K562 (cell line): Measurements from ENCODE around the gene PODNL1. TPM values are rescaled to one million over a fixed set of nuclear protein-coding genes. Genes with fewer than 3 reads are reported as not detected.

Experiments used
- ATAC-seq: fragments of 200-7000 bp; cut with Tn5 transposase; 3 replicates; pipeline ENCODE4 v1.9.1; 2020; ENCODE audit warnings: moderate library complexity
- BruUV-seq: library from RNA; stranded (reverse); fragments of 400-500 nt; replicated peaks from 2 replicates; lab custom pipeline; 2021; lab: Mats Ljungman, UMichigan
- CTCF ChIA-PET: fragments of 300-600 bp; formaldehyde crosslinking; extraction: SDS; loops from one replicate; lab custom pipeline; 2021; ENCODE audit warnings: low intra/inter-chr PET ratio; lab: Yijun Ruan, JAX
- POLR2A ChIA-PET: fragments of 300-600, 350-650 bp; sonication (Branson Sonifier 250); formaldehyde crosslinking; extraction: SDS; loops from one replicate; lab custom pipeline; 2021; ENCODE audit warnings: antibody characterized with exemption, inconsistent platforms; lab: Yijun Ruan, JAX
- DNase-seq, 4 experiments: peaks; one replicate each; pipeline versions ENCODE4 v3.0.0 to v3.0.0-alpha.2; 2011 to 2018; ENCODE audit warnings: low spot score in 3 of 4, mixed read lengths in 3 of 4; ENCODE audit errors: extremely low read depth in 1 of 4
- FAIRE-seq: peaks from 2 replicates; lab custom pipeline; 2011; peaks lifted over from hg19 to GRCh38; lab: Jason Lieb, UNC
- H2AFZ ChIP-seq: 2 replicates; pipeline ENCODE4 v1.6.0; 2011; ENCODE audit warnings: low read depth, low read length, control low read depth, inconsistent platforms
- H3K27ac ChIP-seq: fragments of 200-600 bp; 3 replicates; pipeline ENCODE4 v1.8.0; 2011; ENCODE audit warnings: low read depth, mild to moderate bottlenecking, control low read depth, inconsistent platforms, low read length, moderate library complexity, mixed read lengths; ENCODE audit errors: extremely low read depth
- H3K27me3 ChIP-seq, 2 experiments: fragments of 300-600 bp in 1 of 2; 2 replicates in 1 of 2; 3 replicates in 1 of 2; pipeline versions ENCODE4 v1.6.0 to v1.8.0; 2011; ENCODE audit warnings: inconsistent platforms in 2 of 2, low read length in 2 of 2, mild to moderate bottlenecking in 1 of 2, mixed read lengths in 1 of 2, moderate library complexity in 1 of 2; ENCODE audit not compliant: control insufficient read depth in 2 of 2, insufficient read depth in 2 of 2
- H3K36me3 ChIP-seq: fragments of 300-600 bp; 3 replicates; pipeline ENCODE4 v1.8.0; 2011; ENCODE audit warnings: mild to moderate bottlenecking, low read length, inconsistent platforms; ENCODE audit not compliant: control insufficient read depth, insufficient read depth
- H3K4me1 ChIP-seq, 2 experiments: fragments of 200-600 bp in 1 of 2; replicated peaks in 1 of 2; 2 replicates in 1 of 2; 3 replicates in 1 of 2; pipeline versions ENCODE4 v1.5.1 to v1.8.0; 2011; ENCODE audit warnings: inconsistent platforms in 2 of 2, low read length in 2 of 2, mild to moderate bottlenecking in 1 of 2, mixed read lengths in 1 of 2, moderate library complexity in 1 of 2; ENCODE audit not compliant: control insufficient read depth in 2 of 2, insufficient read depth in 2 of 2
- H3K4me2 ChIP-seq: 2 replicates; pipeline ENCODE4 v1.6.1; 2011; ENCODE audit warnings: low read length, control low read depth, inconsistent platforms, mixed read lengths; ENCODE audit not compliant: insufficient read depth
- H3K4me3 ChIP-seq: fragments of 200-600 bp; sonication (generic), shearing (Covaris generic); 2 replicates; pipeline ENCODE4 v1.5.1; 2016; ENCODE audit warnings: control low read depth, inconsistent platforms
- H3K79me2 ChIP-seq: fragments of 200-600 bp; 3 replicates; pipeline ENCODE4 v1.8.0; 2011; ENCODE audit warnings: low read length, inconsistent platforms; ENCODE audit not compliant: control insufficient read depth, insufficient read depth
- H3K9ac ChIP-seq, 2 experiments: 2 replicates each; pipeline versions ENCODE4 v1.6.0 to v1.6.1; 2011; ENCODE audit warnings: low read depth in 2 of 2, low read length in 2 of 2, control low read depth in 1 of 2, inconsistent platforms in 1 of 2, mild to moderate bottlenecking in 1 of 2, mixed read lengths in 1 of 2; ENCODE audit not compliant: insufficient read depth in 1 of 2
- H3K9me1 ChIP-seq: one replicate; pipeline ENCODE4 v1.6.0; 2011; ENCODE audit warnings: inconsistent platforms, mild to moderate bottlenecking, low read length, moderate library complexity; ENCODE audit not compliant: control insufficient read depth, insufficient read depth
- H3K9me3 ChIP-seq: replicated peaks from 2 replicates; pipeline ENCODE4 v1.5.1; 2011; ENCODE audit warnings: low read depth, low read length, inconsistent platforms; ENCODE audit not compliant: control insufficient read depth, insufficient read depth
- H4K20me1 ChIP-seq: replicated peaks from 2 replicates; pipeline ENCODE4 v1.6.1; 2011; ENCODE audit warnings: low read length, inconsistent platforms, mixed read lengths; ENCODE audit not compliant: control insufficient read depth, insufficient read depth
- CHD1 ChIP-seq: fragments of 200-600 bp; sonication (generic); IDR thresholded peaks from one replicate; pipeline ENCODE4 v1.6.1; 2012; ENCODE audit warnings: mild to moderate bottlenecking, moderate library complexity, low read length, inconsistent platforms
- CREB5 ChIP-seq: fragments of 250-450 bp; sonication (Bioruptor Pico); IDR thresholded peaks from 2 replicates; pipeline ENCODE4 v1.5.0; 2020; ENCODE audit warnings: mild to moderate bottlenecking
- FOXA3 ChIP-seq, 2 experiments: fragments of 450-650 bp in 1 of 2; sonication (generic) in 1 of 2; formaldehyde crosslinking; IDR thresholded peaks in 1 of 2; conservative IDR thresholded peaks in 1 of 2; 2 replicates each; pipeline versions ENCODE4 v1.4.0 to v1.8.0; 2020 to 2022; ENCODE audit warnings: mild to moderate bottlenecking in 2 of 2, missing genetic modification reagents in 1 of 2
- GTF2F1 ChIP-seq: IDR thresholded peaks from 2 replicates; pipeline ENCODE4 v1.6.1; 2011; ENCODE audit warnings: low read depth, low read length, improper control_type of control experiment
- MCM7 ChIP-seq, 2 experiments: fragments of 450-650 bp; IDR thresholded peaks; 2 replicates each; pipeline ENCODE4 v1.6.1; 2016 to 2018
- MTA2 ChIP-seq: fragments of 450-650 bp; IDR thresholded peaks from 2 replicates; pipeline ENCODE4 v1.6.1; 2016; ENCODE audit warnings: low read depth
- NR2C1 ChIP-seq, 2 experiments: fragments of 450-650 bp; IDR thresholded peaks; 2 replicates each; pipeline ENCODE4 v1.6.1; 2017; ENCODE audit warnings: mild to moderate bottlenecking in 2 of 2, antibody characterized with exemption in 1 of 2, inconsistent platforms in 1 of 2, missing compliant biosample characterization in 1 of 2, missing genetic modification characterization in 1 of 2
- RUNX1 ChIP-seq: sonication (generic); IDR thresholded peaks from 2 replicates; pipeline ENCODE4 v1.6.1; 2016; ENCODE audit warnings: antibody characterized with exemption, low read depth
- SUPT5H ChIP-seq: fragments of 450-650 bp; IDR thresholded peaks from 2 replicates; pipeline ENCODE4 v1.6.1; 2016
- TAL1 ChIP-seq: fragments of 450-650 bp; IDR thresholded peaks from 2 replicates; pipeline ENCODE4 v1.6.1; 2016; ENCODE audit warnings: mild to moderate bottlenecking
- XRCC4 ChIP-seq: IDR thresholded peaks from one replicate; pipeline ENCODE4 v1.6.1; 2011; ENCODE audit not compliant: insufficient read depth, insufficient read length; ENCODE audit errors: extremely low read depth
- ZBTB26 ChIP-seq: fragments of 450-650 bp; formaldehyde crosslinking; IDR thresholded peaks from 2 replicates; pipeline ENCODE4 v1.4.0; 2022; ENCODE audit warnings: missing genetic modification characterization
- ZNF253 ChIP-seq: fragments of 250-450 bp; sonication (Bioruptor Pico); conservative IDR thresholded peaks from 2 replicates; pipeline ENCODE4 v1.6.1; 2021; ENCODE audit warnings: mild to moderate bottlenecking
- ZNF780A ChIP-seq: fragments of 250-450 bp; sonication (Bioruptor Pico); IDR thresholded peaks from 2 replicates; pipeline ENCODE4 v1.5.0; 2021; ENCODE audit warnings: mild to moderate bottlenecking
- WGBS: fragments of 100-300 bp; shearing (Covaris generic); methylation state at CpG from one replicate; pipeline ENCODE4 v1.1.6; 2016; ENCODE audit warnings: low coverage, mixed read lengths; ENCODE audit not compliant: insufficient coverage; ENCODE audit errors: missing lambda C conversion rate; 5-methylcytosine and 5-hydroxymethylcytosine counted together
- in situ Hi-C: fragments of 300-500 bp; cut with MboI; formaldehyde crosslinking; loops from 4 replicates; pipeline ENCODE4 v1.15.0; 2018; ENCODE audit warnings: inconsistent platforms, mixed read lengths
- intact Hi-C: fragments of 100-400 bp; cut with micrococcal nuclease; formaldehyde crosslinking; loops from 2 replicates; pipeline ENCODE4 v1.14.2; 2022
- polyA plus RNA-seq, 8 experiments: library from polyadenylated mRNA; depleted of rRNA in 4 of 8; stranded (reverse) in 5 of 8; unstranded in 3 of 8; fragments of >200 nt; fragmentation: Nextera tagmentation in 2 of 8; fragmentation: Illumina TruSeq in 1 of 8; extraction: Ambion mirVana in 2 of 8; extraction: Trizol in 1 of 8; gene quantifications; 2 replicates each; pipeline versions ENCODE4 v1.2.1 to v1.2.3, GENCODE V29; 2011 to 2014; ENCODE audit warnings: inconsistent platforms in 1 of 8, missing spikeins in 1 of 8
- total RNA-seq, 7 experiments: library from RNA; depleted of rRNA in 6 of 7; stranded (reverse); fragments of >200 nt in 6 of 7; fragmentation: Illumina TruSeq in 2 of 7; extraction: Trizol in 2 of 7; gene quantifications; 2 replicates each; pipeline versions ENCODE4 v1.2.1 to v1.2.3, GENCODE V29; 2011 to 2021; ENCODE audit warnings: low replicate concordance in 1 of 7
- TF ChIP-seq, protein P1 (sequence below): fragments of 250-450 bp; sonication (Bioruptor Pico); IDR thresholded peaks from 2 replicates; pipeline ENCODE4 v1.4.0; 2020; ENCODE audit warnings: mild to moderate bottlenecking
- TF ChIP-seq, protein P2 (sequence below): fragments of 450-650 bp; conservative IDR thresholded peaks from 2 replicates; pipeline ENCODE4 v1.6.1; 2016; ENCODE audit warnings: missing genetic modification characterization, low read depth, mild to moderate bottlenecking, missing compliant biosample characterization, moderate library complexity

The PODNL1 gene
- total and polyA plus RNA-seq, 9 of the 15 experiments (the other 6 are each of a cell fraction or from before 2014, with no cell fraction given), result 0.18 to 0.47 (median 0.23) TPM; not detected in 3

- TF ChIP-seq, protein P1, sequence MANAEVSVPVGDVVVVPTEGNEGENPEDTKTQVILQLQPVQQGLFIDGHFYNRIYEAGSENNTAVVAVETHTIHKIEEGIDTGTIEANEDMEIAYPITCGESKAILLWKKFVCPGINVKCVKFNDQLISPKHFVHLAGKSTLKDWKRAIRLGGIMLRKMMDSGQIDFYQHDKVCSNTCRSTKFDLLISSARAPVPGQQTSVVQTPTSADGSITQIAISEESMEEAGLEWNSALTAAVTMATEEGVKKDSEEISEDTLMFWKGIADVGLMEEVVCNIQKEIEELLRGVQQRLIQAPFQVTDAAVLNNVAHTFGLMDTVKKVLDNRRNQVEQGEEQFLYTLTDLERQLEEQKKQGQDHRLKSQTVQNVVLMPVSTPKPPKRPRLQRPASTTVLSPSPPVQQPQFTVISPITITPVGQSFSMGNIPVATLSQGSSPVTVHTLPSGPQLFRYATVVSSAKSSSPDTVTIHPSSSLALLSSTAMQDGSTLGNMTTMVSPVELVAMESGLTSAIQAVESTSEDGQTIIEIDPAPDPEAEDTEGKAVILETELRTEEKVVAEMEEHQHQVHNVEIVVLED (CRISPR knock-in tag), result no peak
Observed at GRCh38 chr19:13931391-13932148, 6.6 kb downstream of the PODNL1 start (continued).

DNA sequence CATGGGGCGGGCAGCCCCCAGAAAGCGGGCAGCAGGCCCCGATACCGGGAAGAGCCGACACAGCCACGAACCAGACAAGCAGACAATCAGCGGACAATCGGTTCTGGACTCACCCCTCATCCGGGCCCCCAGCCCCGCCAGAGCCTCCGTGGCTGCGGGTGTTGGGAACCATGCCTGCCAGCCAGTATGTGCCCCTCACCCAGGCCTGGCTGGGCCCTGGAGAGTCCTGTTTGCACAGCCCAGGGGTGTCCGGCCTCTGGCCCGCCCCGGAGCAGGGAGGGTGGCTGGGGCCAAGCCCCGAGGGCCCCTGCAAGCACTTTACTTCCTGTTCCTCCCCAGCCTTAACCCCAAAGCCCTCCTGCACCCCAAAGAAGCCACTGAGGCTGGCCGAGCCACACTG, 7.8 kb downstream of the PODNL1 start:
- Histone ChIP-seq H3K9me3 (no peaks in the 10 kb centered on the region), H3K9ac (0 out of 4 replicates have a peak overlapping the region, but pooled peaks of 1 of the 2 experiments have one; percentile 15), H4K20me1 (no peaks in the 10 kb centered on the region), H2AFZ (no peak overlapping the region), H3K36me3 (peaks cover 36% of the 10 kb centered on the region; the same call in 2 of the 3 replicates), H3K4me2 (no peak overlapping the region), H3K4me1 (peaks cover 0 to 37% of the 10 kb centered on the region in 2 experiments; a peak in 2 of 5 replicates), H3K79me2 (no peaks in the 10 kb centered on the region), H3K4me3 (no peak overlapping the region), H3K27ac (no peak overlapping the region), H3K27me3 (no peaks in the 10 kb centered on the region; a peak in 1 of 5 replicates), H3K9me1 (peaks cover 4% of the 10 kb centered on the region)
- WGBS, result 88% methylated on average over 12 of the region's 17 CpGs
- in situ Hi-C loops, result no loop called here
- FAIRE-seq (no peak), DNase-seq (peak in 2 of 4 experiments; percentile 11 to 12), ATAC-seq (no peak)
- BruUV-seq, result TSS peak; percentile 69
- intact Hi-C loops, result no loop called here
- ChIA-PET POLR2A (interaction anchor here (1.0 to 1.4 kb wide), 2 partner anchors 11 to 14 kb away, joined by 4 to 9 read pairs; no protein-coding TSS in a partner anchor), CTCF (no interaction called here)
- TF ChIP-seq SUPT5H (no peak), ZBTB26 (no peak), XRCC4 (no peak), GTF2F1 (no peak), FOXA3 (CRISPR knock-in tag; conservative IDR thresholded peaks at IDR 0.05 in 1 of 2, IDR thresholded peaks at IDR 0.05 in 1 of 2) (no peak), CHD1 (no peak), RUNX1 (no peak), CREB5 (no peak), TAL1 (no peak), NR2C1 (IDR thresholded peaks at IDR 0.05) (no peak), NR2C1 (tag; IDR thresholded peaks at IDR 0.05) (no peak), ZNF253 (CRISPR knock-in tag) (no peak), MCM7 (IDR thresholded peaks at IDR 0.05) (no peak), ZNF780A (CRISPR knock-in tag) (no peak), MTA2 (no peak)
- TF ChIP-seq, protein P2, sequence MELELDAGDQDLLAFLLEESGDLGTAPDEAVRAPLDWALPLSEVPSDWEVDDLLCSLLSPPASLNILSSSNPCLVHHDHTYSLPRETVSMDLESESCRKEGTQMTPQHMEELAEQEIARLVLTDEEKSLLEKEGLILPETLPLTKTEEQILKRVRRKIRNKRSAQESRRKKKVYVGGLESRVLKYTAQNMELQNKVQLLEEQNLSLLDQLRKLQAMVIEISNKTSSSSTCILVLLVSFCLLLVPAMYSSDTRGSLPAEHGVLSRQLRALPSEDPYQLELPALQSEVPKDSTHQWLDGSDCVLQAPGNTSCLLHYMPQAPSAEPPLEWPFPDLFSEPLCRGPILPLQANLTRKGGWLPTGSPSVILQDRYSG (tag), result no peak
